Mucosa of rectum (tissue), 2 donors: ENCODE measurements around the gene TMPO.
"Not testable (repeated sequence)": the region's sequence is repeated elsewhere in the genome, so short reads cannot be mapped to it uniquely, and the experiment has no call there.

ENCODE experiments used
- H3K27ac ChIP-seq, 2 donors: one replicate each; pipeline ENCODE4 v1.7.0; 2013; ENCODE audit warnings: inconsistent platforms in 2 of 2, low read depth in 2 of 2, low read length in 2 of 2
- H3K27me3 ChIP-seq, 2 donors: one replicate each; pipeline ENCODE4 v1.7.0; 2013; ENCODE audit warnings: low read length in 2 of 2; ENCODE audit not compliant: control insufficient read depth in 2 of 2, insufficient read depth in 2 of 2
- H3K36me3 ChIP-seq, 2 donors: one replicate each; pipeline ENCODE4 v1.7.0; 2013; ENCODE audit warnings: low read length in 2 of 2; ENCODE audit not compliant: control insufficient read depth in 2 of 2, insufficient read depth in 2 of 2
- H3K4me1 ChIP-seq, 2 donors: one replicate each; pipeline ENCODE4 v1.7.0; 2013; ENCODE audit warnings: low read length in 2 of 2, mild to moderate bottlenecking in 1 of 2; ENCODE audit not compliant: control insufficient read depth in 2 of 2, insufficient read depth in 2 of 2
- H3K4me3 ChIP-seq, 2 donors: one replicate each; pipeline ENCODE4 v1.7.0; 2013; ENCODE audit warnings: low read length in 2 of 2
- H3K9ac ChIP-seq, 2 donors: one replicate each; pipeline ENCODE4 v1.7.0; 2013; ENCODE audit warnings: low read length in 2 of 2, low read depth in 1 of 2, mild to moderate bottlenecking in 1 of 2
- H3K9me3 ChIP-seq, 2 donors: one replicate each; pipeline ENCODE4 v1.7.0; 2013; ENCODE audit warnings: low read length in 2 of 2; ENCODE audit not compliant: control insufficient read depth in 2 of 2
- donor health status: healthy.
- donor health status: Normal muscosa, but diverticular disease.

Gene TMPO

GRCh38 chr12:98576795-98577194, 61.4 kb downstream of the TMPO start:
- not testable (repeated sequence) for H3K4me3 ChIP-seq, H3K9me3 ChIP-seq, H3K27me3 ChIP-seq, H3K36me3 ChIP-seq, H3K27ac ChIP-seq, H3K9ac ChIP-seq
- peaks cover 0 to 21% of the 10 kb centered on the region in 2 donors for H3K4me1 ChIP-seq

GRCh38 chr12:98578392-98578791, 63.0 kb downstream of the TMPO start:
- no peaks in the 10 kb centered on the region for H3K27me3 ChIP-seq
- peak overlapping the region; percentile 76 to 90 for H3K27ac ChIP-seq
- peaks cover 0 to 19% of the 10 kb centered on the region in 2 donors for H3K4me1 ChIP-seq
- no peaks in the 10 kb centered on the region for H3K9me3 ChIP-seq
- H3K4me3 ChIP-seq = no peak overlapping the region
- no peaks in the 10 kb centered on the region for H3K36me3 ChIP-seq
- no peak overlapping the region for H3K9ac ChIP-seq

GRCh38 chr12:98578821-98579220, 63.4 kb downstream of the TMPO start:
- Histone ChIP-seq H3K4me1 (peaks cover 0 to 19% of the 10 kb centered on the region in 2 donors), H3K9me3 (no peaks in the 10 kb centered on the region), H3K27ac (peak overlapping the region; percentile 76 to 90), H3K4me3 (no peak overlapping the region), H3K27me3 (no peaks in the 10 kb centered on the region), H3K9ac (no peak overlapping the region), H3K36me3 (no peaks in the 10 kb centered on the region)

GRCh38 chr12:98579347-98579746, 64.0 kb downstream of the TMPO start:
- Histone ChIP-seq H3K4me3 (no peak overlapping the region), H3K4me1 (peaks cover 0 to 18% of the 10 kb centered on the region in 2 donors), H3K27ac (peak overlapping the region in 1 of 2 donors; percentile 57), H3K27me3 (no peaks in the 10 kb centered on the region), H3K9me3 (no peaks in the 10 kb centered on the region), H3K36me3 (no peaks in the 10 kb centered on the region), H3K9ac (no peak overlapping the region)

GRCh38 chr12:98579835-98580234, 64.4 kb downstream of the TMPO start:
- Histone ChIP-seq H3K4me3 (no peak overlapping the region), H3K36me3 (no peaks in the 10 kb centered on the region)

GRCh38 chr12:98580695-98581094, 65.3 kb downstream of the TMPO start:
- no peaks in the 10 kb centered on the region for H3K27me3 ChIP-seq
- H3K9ac ChIP-seq = no peak overlapping the region
- no peaks in the 10 kb centered on the region for H3K9me3 ChIP-seq
- H3K27ac ChIP-seq = no peak overlapping the region
- no peak overlapping the region for H3K4me3 ChIP-seq
- H3K4me1 ChIP-seq = peaks cover 0 to 12% of the 10 kb centered on the region in 2 donors
- no peaks in the 10 kb centered on the region for H3K36me3 ChIP-seq

More at GRCh38 chr12:98579835-98580234, 64.4 kb downstream of the TMPO start:
- Histone ChIP-seq H3K9ac (no peak overlapping the region), H3K9me3 (no peaks in the 10 kb centered on the region), H3K4me1 (peaks cover 0 to 14% of the 10 kb centered on the region in 2 donors), H3K27me3 (no peaks in the 10 kb centered on the region), H3K27ac (no peak overlapping the region)

GRCh38 chr12:98581101-98581500, 65.7 kb downstream of the TMPO start:
- Histone ChIP-seq H3K36me3 (no peaks in the 10 kb centered on the region), H3K9me3 (no peaks in the 10 kb centered on the region), H3K4me3 (no peak overlapping the region), H3K4me1 (peaks cover 0 to 12% of the 10 kb centered on the region in 2 donors), H3K27ac (no peak overlapping the region), H3K9ac (no peak overlapping the region), H3K27me3 (no peaks in the 10 kb centered on the region)

- H3K4me1 ChIP-seq = peaks cover 0 to 12% of the 10 kb centered on the region in 2 donors
- H3K36me3 ChIP-seq = no peaks in the 10 kb centered on the region
- H3K27me3 ChIP-seq = no peaks in the 10 kb centered on the region
- no peak overlapping the region for H3K9ac ChIP-seq
- H3K27ac ChIP-seq = no peak overlapping the region
- H3K4me3 ChIP-seq = no peak overlapping the region
- no peaks in the 10 kb centered on the region for H3K9me3 ChIP-seq
These were observed 66.7 kb downstream of the TMPO start for GRCh38 chr12:98582093-98582492.

GRCh38 chr12:98587084-98587483, 71.7 kb downstream of the TMPO start:
- Histone ChIP-seq H3K4me1 (no peaks in the 10 kb centered on the region), H3K4me3 (no peak overlapping the region), H3K9ac (no peak overlapping the region), H3K9me3 (no peaks in the 10 kb centered on the region), H3K36me3 (no peaks in the 10 kb centered on the region), H3K27me3 (no peaks in the 10 kb centered on the region), H3K27ac (no peak overlapping the region)

- peaks cover under 1 to 9% of the 10 kb centered on the region in 2 donors for H3K36me3 ChIP-seq
- H3K4me1 ChIP-seq = peaks cover 11 to 12% of the 10 kb centered on the region in 2 donors
- H3K4me3 ChIP-seq = no peak overlapping the region
- H3K27me3 ChIP-seq = no peaks in the 10 kb centered on the region
- H3K9me3 ChIP-seq = no peaks in the 10 kb centered on the region
- no peak overlapping the region for H3K27ac ChIP-seq
- no peak overlapping the region for H3K9ac ChIP-seq
These were observed 75.8 kb downstream of the TMPO start for GRCh38 chr12:98591209-98591608.

- H3K9ac ChIP-seq = peak overlapping the region; percentile 73 to 89
- no peaks in the 10 kb centered on the region for H3K27me3 ChIP-seq
These were observed 77.5 kb downstream of the TMPO start for GRCh38 chr12:98592825-98593322.

More at GRCh38 chr12:98592825-98593322, 77.5 kb downstream of the TMPO start:
- H3K4me3 ChIP-seq = peak overlapping the region; percentile 77 to 96
- peaks cover 4 to 17% of the 10 kb centered on the region in 2 donors for H3K36me3 ChIP-seq
- H3K4me1 ChIP-seq = peaks cover 11 to 13% of the 10 kb centered on the region in 2 donors
- H3K27ac ChIP-seq = peak overlapping the region; percentile 96 to 98
- no peaks in the 10 kb centered on the region for H3K9me3 ChIP-seq
